ENCODE data around the gene CEP112. TPM values are rescaled to one million over a fixed set of nuclear protein-coding genes. Genes with fewer than 3 reads are reported as not detected.

The CEP112 gene
- total RNA-seq, 1 donor from 2014 or later: 3.8 TPM

- POLR2A ChIA-PET: no interaction called here
- no peak for DNase-seq
- Mint-ChIP-seq H3K36me3 (ENCODE audit: low read depth) (no peaks in the 10 kb centered on the region), H3K4me1 (no peaks in the 10 kb centered on the region), H3K9me3 (no peaks in the 10 kb centered on the region), H3K27ac (no peak overlapping the region), H3K4me3 (no peak overlapping the region), H3K27me3 (peaks cover 2% of the 10 kb centered on the region)
- intact Hi-C loops (cut with micrococcal nuclease): no loop called here
- no peak for ATAC-seq (ENCODE audit: low read depth)
- no peak for TF ChIP-seq CTCF (IDR thresholded peaks at IDR 0.05)
- CTCF ChIA-PET: no interaction called here
These were observed 563.9 kb downstream of the CEP112 start for GRCh38 chr17:65627891-65628643.

- ChIA-PET POLR2A (no interaction called here), CTCF (no interaction called here)
- ATAC-seq (ENCODE audit: low read depth): no peak
- no peak for DNase-seq
- Mint-ChIP-seq H3K27me3 (peaks cover 2% of the 10 kb centered on the region), H3K4me3 (no peak overlapping the region), H3K4me1 (no peaks in the 10 kb centered on the region), H3K36me3 (ENCODE audit: low read depth) (no peaks in the 10 kb centered on the region), H3K27ac (no peak overlapping the region), H3K9me3 (no peaks in the 10 kb centered on the region)
- TF ChIP-seq CTCF (IDR thresholded peaks at IDR 0.05): no peak
- intact Hi-C loops (cut with micrococcal nuclease): no loop called here
These were observed 564.8 kb downstream of the CEP112 start for GRCh38 chr17:65627108-65627507.

- no peak for ATAC-seq (ENCODE audit: low read depth)
- CTCF ChIA-PET: no interaction called here
These were observed 565.5 kb downstream of the CEP112 start for GRCh38 chr17:65626451-65626850.

GRCh38 chr17:65618516-65618915 lies 573.4 kb downstream of the CEP112 start:
- ChIA-PET POLR2A (no interaction called here), CTCF (no interaction called here)
- Mint-ChIP-seq H3K4me1 (no peaks in the 10 kb centered on the region), H3K9me3 (no peaks in the 10 kb centered on the region), H3K27me3 (no peaks in the 10 kb centered on the region), H3K27ac (no peak overlapping the region), H3K4me3 (no peak overlapping the region), H3K36me3 (ENCODE audit: low read depth) (no peaks in the 10 kb centered on the region)
- intact Hi-C loops (cut with micrococcal nuclease): no loop called here
- DNase-seq (no peak), ATAC-seq (ENCODE audit: low read depth) (no peak)
- no peak for TF ChIP-seq CTCF (IDR thresholded peaks at IDR 0.05)

More at GRCh38 chr17:65626451-65626850, 565.5 kb downstream of the CEP112 start:
- H3K9me3 Mint-ChIP-seq: no peaks in the 10 kb centered on the region
- H3K4me3 Mint-ChIP-seq: no peak overlapping the region
- POLR2A ChIA-PET: no interaction called here
- intact Hi-C loops (cut with micrococcal nuclease): no loop called here
- no peaks in the 10 kb centered on the region for H3K4me1 Mint-ChIP-seq
- DNase-seq: no peak
- peaks cover 2% of the 10 kb centered on the region for H3K27me3 Mint-ChIP-seq
- H3K36me3 Mint-ChIP-seq (ENCODE audit: low read depth): no peaks in the 10 kb centered on the region
- no peak for TF ChIP-seq CTCF (IDR thresholded peaks at IDR 0.05)
- no peak overlapping the region for H3K27ac Mint-ChIP-seq

GRCh38 chr17:65617496-65617895 lies 574.4 kb downstream of the CEP112 start:
- Mint-ChIP-seq H3K27me3 (no peaks in the 10 kb centered on the region), H3K4me1 (no peaks in the 10 kb centered on the region), H3K27ac (no peak overlapping the region), H3K4me3 (no peak overlapping the region), H3K9me3 (no peaks in the 10 kb centered on the region), H3K36me3 (ENCODE audit: low read depth) (no peaks in the 10 kb centered on the region)
- ChIA-PET CTCF (no interaction called here), POLR2A (no interaction called here)
- ATAC-seq (ENCODE audit: low read depth) (no peak), DNase-seq (no peak)
- intact Hi-C loops (cut with micrococcal nuclease): no loop called here
- TF ChIP-seq CTCF (IDR thresholded peaks at IDR 0.05): no peak

Measured in activated B cell treated with CpG ODN at 0.5 μM for 24 hours (primary cell).